HG03575 (cell line): ENCODE data around the gene RAPGEF1.

ENCODE experiments used
- ATAC-seq: cut with Tn5 transposase; IDR thresholded peaks from one replicate; pipeline ENCODE4 v1.9.1; 2021; ENCODE audit not compliant: unreplicated experiment, insufficient number of reproducible peaks, low FRiP score; ENCODE audit errors: extremely low read depth

RAPGEF1 gene

GRCh38 chr9:131530920-131531832, 208.7 kb downstream of the RAPGEF1 start, which contains the start of gene UCK1:
TSS of gene UCK1 (minus strand) at chr9:131531263. CDS start at chr9:131531174, 89 bp downstream.
- no peak for ATAC-seq

- no peak for ATAC-seq
These were observed 209.3 kb downstream of the RAPGEF1 start for GRCh38 chr9:131530546-131530919.

- no peak for ATAC-seq
These were observed 210.0 kb downstream of the RAPGEF1 start for GRCh38 chr9:131529597-131530545.

- ATAC-seq: no peak
These were observed 210.9 kb downstream of the RAPGEF1 start for GRCh38 chr9:131528886-131529505.

- ATAC-seq: no peak
These were observed 211.7 kb downstream of the RAPGEF1 start for GRCh38 chr9:131528186-131528585.
